RPMI7951 (cell line): ENCODE data around the gene NLE1. TPM values are rescaled to one million over a fixed set of nuclear protein-coding genes. Genes with fewer than 3 reads are reported as not detected.
"Not testable (repeated sequence)": the region's sequence is repeated elsewhere in the genome, so short reads cannot be mapped to it uniquely, and the experiment has no call there.

ENCODE experiments used
- DNase-seq: peaks from one replicate; pipeline ENCODE4 v3.0.0-alpha.2; 2012; ENCODE audit warnings: low read depth
- total RNA-seq: library from RNA; depleted of rRNA; stranded (reverse); fragments of >200 nt; shearing (Covaris generic); gene quantifications from 2 replicates; pipeline ENCODE4 v1.2.3, GENCODE V29; 2014

Gene NLE1
- total RNA-seq, 1 experiment from 2014 or later = 13.5 TPM

- DNase-seq = peak; percentile 40
Observed at GRCh38 chr17:35129154-35129972, 12.7 kb downstream of the NLE1 start.

- no peak for DNase-seq
Observed at GRCh38 chr17:35127751-35128514, 14.2 kb downstream of the NLE1 start.

GRCh38 chr17:35121315-35121714 is 20.8 kb downstream of the NLE1 start, which contains the start of gene FNDC8:
Gene FNDC8, plus strand, starts transcription at chr17:35121615. Its CDS starts 79 bp downstream, at chr17:35121694.
- DNase-seq = no peak

GRCh38 chr17:35119370-35120165 is 22.5 kb downstream of the NLE1 start, which contains the start of gene RAD51D:
Gene RAD51D, minus strand, starts transcription at chr17:35119860. Its CDS starts 247 bp downstream, at chr17:35119613.
- peak; percentile 56 for DNase-seq

GRCh38 chr17:35117984-35118383 is 24.1 kb downstream of the NLE1 start:
- DNase-seq = peak; percentile 51

- DNase-seq = no peak
Observed at GRCh38 chr17:35116845-35117244, 25.3 kb downstream of the NLE1 start.

GRCh38 chr17:35110791-35111190 is 31.3 kb downstream of the NLE1 start:
- DNase-seq = not testable (repeated sequence)

- no peak for DNase-seq
Observed at GRCh38 chr17:35104844-35105450, 37.2 kb downstream of the NLE1 start.

GRCh38 chr17:35103271-35103670 is 38.8 kb downstream of the NLE1 start:
- no peak for DNase-seq

GRCh38 chr17:35101725-35102124 is 40.4 kb downstream of the NLE1 start:
- DNase-seq = no peak

GRCh38 chr17:35101036-35101435 is 41.1 kb downstream of the NLE1 start:
- no peak for DNase-seq

- no peak for DNase-seq
Observed at GRCh38 chr17:35099908-35100307, 42.2 kb downstream of the NLE1 start.

- no peak for DNase-seq
Observed at GRCh38 chr17:35097776-35098175, 44.3 kb downstream of the NLE1 start.

GRCh38 chr17:35095741-35096140 is 46.4 kb downstream of the NLE1 start:
- DNase-seq = no peak

- DNase-seq = peak; percentile 86
Observed at GRCh38 chr17:35094902-35095301, 47.2 kb downstream of the NLE1 start.

GRCh38 chr17:35090707-35091106 is 51.4 kb downstream of the NLE1 start:
- DNase-seq = not testable (repeated sequence)

- peak; percentile 73 for DNase-seq
Observed at GRCh38 chr17:35089586-35090296, 52.4 kb downstream of the NLE1 start.

GRCh38 chr17:35088881-35089585 is 53.1 kb downstream of the NLE1 start:
- DNase-seq = peak; percentile 78

GRCh38 chr17:35088356-35088880 is 53.7 kb downstream of the NLE1 start:
- peak; percentile 68 for DNase-seq
